ENCODE measurements around the gene STARD10.
A peak's percentile ranks its signal among the peaks of the same experiment; 100 is the strongest.
"Not testable (repeated sequence)": the region's sequence is repeated elsewhere in the genome, so short reads cannot be mapped to it uniquely, and the experiment has no call there.

STARD10 gene

DNA sequence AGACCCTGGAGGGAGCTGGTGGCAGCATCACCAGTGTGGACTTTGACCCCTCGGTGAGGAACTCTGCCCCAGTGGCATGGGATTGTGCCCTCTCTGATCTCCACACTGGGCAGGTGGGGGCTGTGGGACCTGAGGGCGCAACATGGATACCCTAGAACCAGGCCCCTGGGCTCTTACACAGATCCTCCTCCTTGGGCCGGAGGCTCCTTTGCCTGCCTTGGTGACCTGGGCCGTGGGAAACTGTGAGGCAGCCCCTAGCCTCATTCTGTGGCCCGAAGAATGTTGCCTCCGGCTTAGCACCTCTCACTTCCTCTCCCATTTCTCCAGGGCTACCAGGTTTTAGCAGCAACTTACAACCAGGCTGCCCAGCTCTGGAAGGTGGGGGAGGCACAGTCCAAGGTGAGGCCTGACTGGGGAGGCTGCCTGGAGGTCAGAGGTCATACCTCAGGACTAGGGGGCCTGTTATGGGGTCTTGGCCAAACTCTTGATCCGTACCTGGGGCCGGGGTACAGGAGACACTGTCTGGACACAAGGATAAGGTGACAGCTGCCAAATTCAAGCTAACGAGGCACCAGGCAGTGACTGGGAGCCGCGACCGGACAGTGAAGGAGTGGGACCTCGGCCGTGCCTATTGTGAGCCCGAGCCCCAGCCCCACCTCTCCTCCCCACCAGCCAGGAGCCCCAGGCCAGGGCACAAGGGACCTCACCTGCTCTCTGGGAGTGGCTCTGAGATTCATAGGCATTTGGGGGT lies 32.5 kb upstream of the STARD10 start:
- no peak for DNase-seq

DNA sequence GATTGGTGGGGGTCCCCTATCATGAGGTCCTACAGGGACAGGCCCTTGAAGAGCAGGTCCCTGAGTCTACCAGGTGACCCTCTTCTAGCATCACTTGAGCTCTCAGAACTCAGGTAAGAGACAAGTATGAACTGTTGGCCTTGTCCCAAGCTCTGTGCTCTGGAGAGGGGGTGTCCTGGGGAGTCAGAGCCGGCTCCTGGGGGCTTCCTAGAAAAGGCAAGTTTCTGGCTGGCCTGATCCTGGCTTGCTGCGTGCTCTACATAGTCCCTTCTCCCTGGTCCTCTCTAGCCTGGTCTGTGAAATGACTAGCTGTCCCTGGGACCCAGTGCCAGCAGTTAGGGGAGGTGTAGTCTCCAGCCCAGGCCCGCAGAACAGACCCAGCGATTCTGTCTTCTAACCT lies 31.8 kb upstream of the STARD10 start:
- no peak for DNase-seq

- DNase-seq, result no peak
Measured at GRCh38 chr11:72824811-72825505, 31.1 kb upstream of the STARD10 start.

DNA sequence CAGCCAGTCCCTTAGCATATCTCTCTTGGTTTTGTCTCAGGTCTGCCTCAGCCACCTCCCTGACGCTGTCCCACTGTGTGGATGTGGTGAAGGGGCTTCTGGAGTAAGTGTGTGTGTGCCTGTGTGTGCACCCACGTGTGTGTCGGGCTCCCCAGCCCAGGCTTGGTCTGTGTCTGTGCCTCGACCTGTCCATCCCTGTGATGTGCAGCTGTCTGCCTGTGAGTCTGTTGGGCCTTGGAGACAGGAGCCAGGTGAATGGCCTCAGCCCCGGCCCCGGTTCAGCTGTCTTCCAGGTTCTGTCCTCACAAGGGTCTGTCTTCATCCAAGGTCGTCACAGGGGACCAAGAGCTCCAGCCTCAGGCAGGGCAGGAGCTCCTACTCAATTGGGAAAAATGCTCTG lies 30.2 kb upstream of the STARD10 start:
- no peak for DNase-seq

DNA sequence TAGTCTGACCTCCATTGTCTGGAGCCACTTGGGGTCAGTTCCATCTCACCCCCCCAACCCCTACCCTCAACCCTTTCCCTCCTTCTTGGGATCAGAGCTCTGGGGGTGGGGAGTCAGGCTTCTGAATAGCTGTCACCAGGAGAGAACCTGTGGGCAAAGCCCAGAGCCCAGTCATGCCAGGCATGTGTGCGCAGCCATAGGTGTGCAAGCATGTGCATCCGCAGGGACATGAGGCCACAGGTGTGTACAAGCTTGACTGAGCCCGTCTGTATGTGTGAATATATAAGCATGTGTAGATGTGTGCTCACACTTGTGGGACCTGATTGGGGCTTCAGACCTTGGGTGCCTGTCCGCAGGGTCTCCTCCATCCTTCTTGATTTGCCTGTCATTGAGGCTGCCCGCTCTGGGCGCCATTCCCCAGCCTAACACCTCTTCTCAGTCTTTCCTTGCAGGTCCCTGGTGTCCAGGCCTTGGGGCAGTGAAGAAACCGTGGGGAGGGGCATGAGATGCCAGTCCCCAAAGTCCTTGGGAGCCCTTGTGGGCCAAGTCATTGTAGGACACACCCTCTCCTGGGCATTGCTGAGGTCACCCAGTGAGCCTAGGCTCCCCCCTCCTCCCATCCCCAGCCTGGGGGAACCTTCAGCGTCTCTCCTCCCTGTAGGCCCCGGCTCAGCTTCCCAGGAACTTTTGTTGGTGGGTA lies 29.4 kb upstream of the STARD10 start:
- no peak for DNase-seq

DNA sequence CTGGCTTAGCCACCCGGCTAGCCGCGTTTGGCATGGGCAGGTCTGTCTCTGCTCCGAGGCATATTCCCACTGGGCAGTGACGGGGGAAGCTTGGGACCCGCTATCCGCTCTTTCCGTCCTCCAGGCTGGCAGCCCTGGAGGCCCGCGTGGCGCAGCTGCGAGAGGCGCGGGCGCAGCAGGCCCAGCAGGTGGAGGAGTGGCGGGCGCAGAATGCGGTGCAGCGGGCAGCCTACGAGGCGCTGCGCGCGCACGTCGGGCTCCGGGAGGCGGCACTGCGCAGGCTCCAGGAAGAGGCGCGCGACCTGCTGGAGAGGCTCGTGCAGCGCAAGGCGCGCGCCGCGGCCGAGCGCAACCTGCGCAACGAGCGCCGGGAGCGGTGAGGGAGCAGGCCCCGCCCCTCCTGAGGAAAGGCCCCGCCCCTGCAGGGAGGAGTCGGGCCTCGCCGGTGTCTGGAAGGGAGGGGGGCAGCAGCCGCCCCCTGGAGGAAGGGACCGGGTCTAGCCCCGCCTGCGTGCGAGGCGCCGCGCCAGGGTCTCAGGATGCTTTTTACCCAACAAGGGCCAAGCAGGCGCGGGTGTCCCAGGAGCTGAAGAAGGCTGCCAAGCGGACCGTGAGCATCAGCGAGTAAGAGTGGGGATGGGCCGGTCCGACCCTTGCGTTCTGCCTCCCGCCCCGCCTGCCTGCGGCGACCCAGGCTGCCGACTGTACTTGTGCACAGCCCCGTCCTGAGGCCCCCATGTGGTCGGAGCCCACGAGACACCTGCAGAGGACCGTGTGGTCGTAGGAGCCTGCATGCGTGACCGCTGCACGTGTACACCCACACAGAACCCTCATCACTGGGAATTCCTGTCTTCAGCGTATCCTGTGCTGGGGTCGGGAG lies 28.3 kb upstream of the STARD10 start:
- DNase-seq, result peak; percentile 90

DNA sequence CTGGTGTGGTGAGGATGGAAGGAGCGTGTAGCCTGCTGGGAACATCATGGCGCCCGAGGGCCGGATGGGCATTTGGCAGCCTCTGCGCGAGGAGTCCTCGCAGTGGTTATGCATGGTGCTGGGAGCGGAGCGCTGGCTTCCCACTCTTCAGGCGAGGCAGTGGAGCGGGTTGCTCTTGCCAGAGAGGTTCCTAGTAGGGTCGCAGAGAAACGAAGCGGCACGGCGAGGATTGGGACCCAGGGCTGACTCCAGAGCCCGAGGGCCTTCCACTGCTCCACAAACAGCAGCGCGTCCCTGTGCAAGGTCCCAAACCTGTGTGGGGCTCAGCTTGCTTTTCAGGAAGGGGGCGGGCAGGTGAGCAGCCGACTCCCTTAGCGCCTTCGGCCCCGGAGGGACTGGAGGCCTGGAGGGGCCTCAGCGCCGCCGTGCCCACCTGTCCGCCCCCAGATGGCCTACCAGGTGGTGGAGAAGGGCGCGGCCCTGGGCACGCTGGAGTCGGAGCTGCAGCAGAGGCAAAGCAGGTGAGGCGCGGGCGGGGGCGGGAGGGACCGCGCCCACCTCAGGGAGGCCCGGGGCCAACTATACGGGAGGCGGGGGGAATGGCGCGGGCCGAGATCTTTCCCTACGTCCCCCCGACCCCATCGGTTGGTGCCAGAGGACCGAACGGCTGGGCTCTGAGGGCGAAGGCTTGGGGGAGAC lies 27.5 kb upstream of the STARD10 start:
- DNase-seq, result no peak

- DNase-seq, result no peak
Measured at GRCh38 chr11:72820439-72821139, 26.7 kb upstream of the STARD10 start.

DNA sequence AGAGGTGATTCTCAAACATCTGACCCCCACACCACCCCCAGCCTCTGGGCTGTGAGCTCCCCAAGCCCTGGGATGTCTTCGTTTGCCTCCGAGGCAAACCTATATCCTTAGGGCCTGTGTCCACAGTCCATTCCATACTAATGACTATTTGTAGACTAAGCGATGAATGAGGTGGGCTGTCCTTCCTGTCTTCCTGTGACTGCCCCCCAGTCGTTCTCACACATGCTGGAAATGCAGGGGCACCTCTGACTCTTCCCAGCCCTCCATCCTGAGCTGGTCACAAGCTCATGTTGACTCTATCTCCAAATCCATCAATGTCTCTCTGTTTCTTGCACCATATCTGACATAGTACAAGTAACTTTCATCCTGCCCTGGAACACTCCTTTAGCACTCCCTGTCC lies 25.1 kb upstream of the STARD10 start:
- no peak for DNase-seq

GRCh38 chr11:72817966-72818365 lies 24.1 kb upstream of the STARD10 start:
- no peak for DNase-seq

GRCh38 chr11:72816404-72816990 lies 22.6 kb upstream of the STARD10 start:
- DNase-seq, result no peak

DNA sequence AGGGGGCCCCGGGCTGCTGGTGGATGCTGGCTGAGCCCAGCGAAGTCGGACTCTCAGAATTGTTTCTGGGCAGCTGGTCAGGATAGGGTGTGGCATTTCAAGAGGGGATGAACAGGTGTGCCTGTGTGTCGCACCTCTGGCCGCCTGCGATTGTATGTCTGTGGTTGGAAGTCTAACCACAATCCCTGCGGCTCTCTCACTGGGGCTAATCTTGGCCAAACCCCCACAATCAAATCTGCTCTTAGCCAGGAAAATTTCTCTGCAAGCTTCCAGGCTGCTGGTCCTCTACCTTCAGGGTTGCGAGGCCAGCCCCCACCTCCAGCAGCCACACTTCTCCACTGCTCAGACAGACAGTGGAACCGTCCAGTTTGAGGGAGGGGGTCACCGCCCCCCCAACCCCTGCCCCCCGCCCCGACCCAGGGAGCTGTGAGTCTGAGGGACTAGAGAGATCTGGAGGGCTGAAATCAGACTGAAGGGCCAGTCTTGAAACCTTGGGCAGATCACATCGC lies 21.3 kb upstream of the STARD10 start:
- DNase-seq, result no peak

- peak; percentile 77 for DNase-seq
Measured at GRCh38 chr11:72814286-72815109, 20.7 kb upstream of the STARD10 start, which contains the start of gene ATG16L2. Gene ATG16L2 (plus strand): TSS chr11:72814411. CDS start chr11:72814446, 35 bp downstream.

GRCh38 chr11:72813740-72814285 lies 20.0 kb upstream of the STARD10 start:
- no peak for DNase-seq

DNA sequence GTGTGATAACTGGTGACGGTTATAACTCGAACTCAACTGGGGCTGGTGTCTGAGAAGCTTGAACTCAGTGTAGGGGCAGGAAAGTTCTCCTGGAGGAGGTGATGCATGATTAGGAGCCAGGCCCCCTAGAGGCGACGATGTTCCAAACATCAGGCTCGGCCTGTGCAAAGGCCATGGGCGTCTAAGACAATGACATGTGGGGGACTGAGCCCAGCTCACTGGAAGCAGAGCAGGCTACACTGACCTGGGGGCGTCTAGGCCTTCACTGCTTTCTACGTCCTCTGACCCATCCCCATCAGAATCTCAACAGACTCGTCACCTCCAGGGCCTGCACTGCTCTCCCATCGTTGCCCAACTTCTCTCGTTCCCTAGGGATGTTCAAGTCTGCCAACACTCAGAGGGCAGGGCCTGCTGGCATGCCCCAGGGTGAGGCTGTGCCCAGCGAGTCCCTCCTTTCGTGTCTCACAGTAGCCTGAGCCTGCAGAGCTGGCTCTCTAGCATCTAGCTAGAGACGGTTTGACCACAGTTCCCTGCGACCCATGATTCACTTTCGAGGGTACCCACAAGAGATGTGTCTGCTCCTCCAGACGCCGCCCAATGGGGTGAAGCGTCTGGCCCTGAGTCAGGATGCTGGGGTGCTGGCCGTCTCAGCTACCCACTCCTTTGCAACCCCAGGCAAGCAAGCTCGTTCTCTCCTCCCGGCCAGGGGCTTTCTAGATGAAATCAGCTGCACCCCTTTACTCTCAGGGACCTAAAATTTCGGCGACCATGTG lies 19.3 kb upstream of the STARD10 start:
- peak; percentile 38 for DNase-seq

DNA sequence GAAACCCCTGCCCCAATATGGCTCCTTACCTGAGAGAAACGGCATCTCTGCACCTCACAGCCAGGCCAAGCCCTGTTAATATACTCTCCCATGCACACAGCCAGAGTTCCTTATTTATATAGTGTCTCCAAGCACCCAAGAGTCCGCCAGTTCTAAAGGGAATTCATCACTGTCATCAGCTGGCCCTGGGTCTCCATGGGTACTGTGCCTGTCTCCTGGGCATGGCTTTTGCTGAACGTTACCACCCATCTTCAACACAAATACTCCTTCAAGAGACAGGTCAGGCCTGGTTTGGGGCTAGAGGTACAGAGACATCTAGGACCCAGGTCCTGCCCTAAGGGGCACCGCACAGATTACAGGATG lies 18.7 kb upstream of the STARD10 start:
- DNase-seq, result no peak

DNA sequence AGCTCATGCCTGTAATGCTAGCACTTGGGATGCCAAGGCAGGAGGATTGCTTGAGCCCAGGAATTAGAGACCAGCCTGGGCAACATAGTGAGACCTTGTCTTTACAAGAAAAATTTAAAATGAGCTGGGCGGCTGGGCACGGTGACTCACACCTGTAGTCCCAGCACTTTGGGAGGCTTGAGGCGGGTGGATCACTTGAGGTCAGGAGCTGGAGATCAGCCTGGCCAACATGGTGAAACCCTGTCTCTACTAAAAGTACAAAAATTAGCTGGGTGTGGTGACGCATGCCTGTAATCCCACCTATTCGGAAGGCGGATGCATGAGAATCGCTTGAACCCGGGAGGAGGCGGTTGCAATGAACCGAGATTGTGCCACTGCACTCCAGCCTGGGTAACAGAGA lies 17.8 kb upstream of the STARD10 start:
- not testable (repeated sequence) for DNase-seq

DNA sequence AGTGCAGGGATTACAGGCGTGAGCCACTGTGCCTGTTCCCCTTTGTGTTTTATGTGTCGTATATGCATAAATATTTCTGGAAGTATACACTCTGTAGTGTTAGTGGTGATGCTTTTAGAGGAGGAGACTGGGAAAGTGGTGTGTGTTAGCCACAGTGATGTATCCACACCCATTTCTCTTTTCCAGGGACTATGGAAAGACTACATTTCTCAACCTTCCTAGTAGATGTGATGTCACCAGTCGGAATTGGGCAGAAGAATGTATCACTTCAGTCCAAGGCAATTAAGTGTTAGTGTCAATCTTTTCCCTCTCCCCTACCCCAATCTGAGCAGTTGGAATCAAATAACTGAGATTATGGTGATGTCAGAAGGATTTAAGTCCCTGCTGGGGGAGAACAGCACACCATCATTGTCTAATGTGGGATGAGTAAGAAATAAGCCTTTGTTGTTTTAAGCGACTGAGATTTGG lies 14.5 kb upstream of the STARD10 start:
- no peak for DNase-seq

DNA sequence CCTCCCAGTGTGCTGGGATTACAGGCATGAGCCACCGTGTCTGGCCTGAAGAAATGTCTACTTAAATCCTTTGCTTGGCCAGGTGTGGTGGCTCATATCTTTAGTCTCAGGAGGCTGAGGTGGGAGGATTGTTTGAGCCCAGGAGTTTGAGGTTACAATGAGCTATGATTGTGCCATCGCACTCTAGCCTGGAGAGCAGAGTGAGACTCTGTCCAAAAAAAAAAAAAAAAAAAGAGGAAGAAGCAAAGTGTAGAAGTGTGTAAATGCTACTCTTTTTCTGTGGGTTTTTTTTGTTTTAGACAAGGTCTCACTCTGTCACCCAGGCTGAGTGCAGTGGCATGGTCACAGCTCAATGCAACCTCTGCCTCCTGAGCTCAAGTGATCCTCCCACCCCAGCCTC lies 13.9 kb upstream of the STARD10 start:
- no peak for DNase-seq

Measured in effector CD8-positive, alpha-beta T cell (primary cell).